Mucosa of descending colon (tissue), 3 donors: ENCODE results near the gene PLEKHM3. TPM values are rescaled to one million over a fixed set of nuclear protein-coding genes. Genes with fewer than 3 reads are reported as not detected.
A peak's percentile ranks its signal among the peaks of the same experiment; 100 is the strongest.

Experiments used
- ATAC-seq: fragments of 200-7000 bp; cut with Tn5 transposase; one replicate; pipeline ENCODE4 v1.9.1; 2020; ENCODE audit warnings: mild to moderate bottlenecking, moderate library complexity
- DNase-seq, 3 donors: peaks; one replicate each; pipeline ENCODE4 v3.0.0-alpha.2; 2020
- H3K36me3 ChIP-seq: fragments of 200-600 bp; one replicate; pipeline ENCODE4 v1.8.0; 2021; ENCODE audit warnings: low read depth, mild to moderate bottlenecking
- H3K4me1 ChIP-seq: fragments of 200-600 bp; one replicate; pipeline ENCODE4 v1.8.0; 2021; ENCODE audit warnings: low read depth, mild to moderate bottlenecking
- H3K4me3 ChIP-seq: fragments of 200-600 bp; one replicate; pipeline ENCODE4 v1.8.0; 2021; ENCODE audit warnings: mild to moderate bottlenecking
- H3K9me3 ChIP-seq: fragments of 200-600 bp; one replicate; pipeline ENCODE4 v1.8.0; 2021; ENCODE audit warnings: mild to moderate bottlenecking
- CTCF ChIP-seq: fragments of 200-600 bp; IDR thresholded peaks from one replicate; pipeline ENCODE4 v1.8.0; 2022; ENCODE audit warnings: antibody characterized with exemption, mild to moderate bottlenecking
- intact Hi-C, 2 donors: fragments of 100-400 bp; cut with DNase I in 1 of 2; cut with micrococcal nuclease in 1 of 2; formaldehyde crosslinking; loops; one replicate each; pipeline versions ENCODE4 v1.11.0 to v1.11.1; 2022; cut with DNase I, micrococcal nuclease
- total RNA-seq, 3 donors: library from RNA; stranded (reverse); fragmentation: NEBNext Ultra II Directional in 2 of 3; extraction: Animal tissue kit (Norgen Biotek cat#: 25700) in 2 of 3; gene quantifications; one replicate each; pipeline versions ENCODE4 v1.2.1 to v1.2.4, GENCODE V29; 2021 to 2023
- donor health status: DM: no; HTN: no; CAD: no; lungs with moderate emphysema.
- donor health status: DM: no; HTN: no; CAD: no.
- donor health status: DM: no; HTN: yes; CAD: no.

The PLEKHM3 gene
- total RNA-seq, 3 donors from 2014 or later: 9.7 to 21.1 (median 12.9) TPM

- Histone ChIP-seq H3K4me3 (no peak overlapping the region), H3K36me3 (no peaks in the 10 kb centered on the region), H3K9me3 (no peaks in the 10 kb centered on the region), H3K4me1 (peaks cover 12% of the 10 kb centered on the region)
- peak; percentile 86 for ATAC-seq
- DNase-seq: peak; percentile 66 to 74 (median 67)
- intact Hi-C loops: no loop called here
- TF ChIP-seq CTCF: no peak
Measured at GRCh38 chr2:207796585-207797350, 228.6 kb downstream of the PLEKHM3 start.

- DNase-seq: no peak
- ATAC-seq: peak; percentile 87
- Histone ChIP-seq H3K4me1 (peaks cover 10% of the 10 kb centered on the region), H3K9me3 (no peaks in the 10 kb centered on the region), H3K4me3 (no peak overlapping the region), H3K36me3 (no peaks in the 10 kb centered on the region)
- intact Hi-C loops: no loop called here
- no peak for TF ChIP-seq CTCF
Measured at GRCh38 chr2:207792244-207792785, 233.0 kb downstream of the PLEKHM3 start.

- DNase-seq (no peak), ATAC-seq (no peak)
- intact Hi-C loops: no loop called here
Measured at GRCh38 chr2:207791579-207792243, 233.6 kb downstream of the PLEKHM3 start.

GRCh38 chr2:207790898-207791297 is 234.4 kb downstream of the PLEKHM3 start:
- intact Hi-C loops: no loop called here
- no peak for TF ChIP-seq CTCF
- Histone ChIP-seq H3K36me3 (no peaks in the 10 kb centered on the region), H3K4me1 (no peaks in the 10 kb centered on the region), H3K9me3 (no peaks in the 10 kb centered on the region), H3K4me3 (no peak overlapping the region)
- DNase-seq: no peak
- ATAC-seq: no peak

More at GRCh38 chr2:207791579-207792243, 233.6 kb downstream of the PLEKHM3 start:
- no peaks in the 10 kb centered on the region for H3K9me3 ChIP-seq
- no peak for TF ChIP-seq CTCF
- H3K4me3 ChIP-seq: no peak overlapping the region
- H3K36me3 ChIP-seq: no peaks in the 10 kb centered on the region
- peaks cover 5% of the 10 kb centered on the region for H3K4me1 ChIP-seq

- ATAC-seq (no peak), DNase-seq (no peak)
- intact Hi-C loops: no loop called here
Measured at GRCh38 chr2:207787800-207788199, 237.5 kb downstream of the PLEKHM3 start.

More at GRCh38 chr2:207787800-207788199, 237.5 kb downstream of the PLEKHM3 start:
- Histone ChIP-seq H3K4me1 (peaks cover 11% of the 10 kb centered on the region), H3K36me3 (no peaks in the 10 kb centered on the region), H3K9me3 (no peaks in the 10 kb centered on the region), H3K4me3 (no peak overlapping the region)
- TF ChIP-seq CTCF: no peak
